ENCODE results near the gene DNAH14. TPM values are rescaled to one million over a fixed set of nuclear protein-coding genes. Genes with fewer than 3 reads are reported as not detected.
"Not testable (repeated sequence)": the region's sequence is repeated elsewhere in the genome, so short reads cannot be mapped to it uniquely, and the experiment has no call there.

DNAH14 gene
- polyA plus RNA-seq, 1 donor from 2014 or later = 0.10 TPM

DNA sequence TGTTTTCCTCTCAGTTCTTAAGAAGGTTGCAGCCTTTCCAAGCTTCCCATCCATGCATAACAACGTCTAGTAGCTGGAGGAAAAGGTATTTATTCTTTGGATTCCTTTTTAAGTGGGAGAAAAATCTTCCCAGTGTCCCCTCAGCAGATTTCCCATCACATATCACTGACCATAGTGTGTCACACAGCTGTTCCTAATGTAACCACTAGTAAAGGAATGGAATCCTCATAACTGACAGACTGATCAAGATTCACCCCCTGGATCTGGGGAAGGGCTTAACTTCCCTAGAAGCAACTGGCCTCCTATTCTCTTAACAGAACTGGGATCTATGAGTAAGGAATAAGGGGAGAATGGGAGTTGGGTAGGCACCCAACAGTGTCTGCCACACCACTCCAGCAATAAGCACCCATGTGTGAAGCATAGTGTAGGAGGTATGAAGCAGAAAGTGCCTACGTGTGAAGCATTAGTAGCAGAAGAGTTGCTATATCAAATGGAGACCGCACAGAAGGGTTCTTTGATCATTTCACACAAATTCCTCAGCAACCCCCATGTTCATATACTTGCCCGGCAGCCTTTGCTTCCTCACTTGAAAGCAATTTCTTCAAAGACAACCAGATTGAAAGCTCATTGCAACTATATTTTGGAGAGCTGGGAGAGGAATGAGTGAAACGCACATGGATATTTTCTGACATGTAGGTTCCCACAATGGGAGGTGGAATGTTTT, 28.2 kb upstream of the DNAH14 start:
- Mint-ChIP-seq H3K27me3 (peaks cover under 1% of the 10 kb centered on the region), H3K36me3 (no peaks in the 10 kb centered on the region), H3K9me3 (peaks cover 0 to 4% (median 2%) of the 10 kb centered on the region in 3 donors), H3K4me3 (no peak overlapping the region), H3K4me1 (no peaks in the 10 kb centered on the region), H3K27ac (no peak overlapping the region)

DNA sequence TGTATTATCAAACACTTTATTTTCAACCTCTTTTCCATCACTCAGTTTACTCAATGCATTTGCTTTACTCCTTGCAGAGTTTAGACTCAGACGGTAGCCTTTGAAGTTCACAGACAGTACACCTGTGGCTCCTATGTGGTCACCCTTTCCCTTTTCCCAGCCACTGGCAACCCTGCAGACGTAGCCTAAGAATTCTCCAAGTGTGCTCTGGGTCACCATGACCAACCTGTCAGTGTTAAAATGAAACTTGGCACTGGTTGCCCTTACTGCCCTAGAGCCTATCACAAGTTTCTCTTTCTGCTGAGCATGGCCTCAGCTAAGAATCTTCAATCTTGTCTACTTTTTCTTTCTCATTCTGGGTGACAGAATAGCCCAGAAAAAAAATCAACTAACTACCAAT, 25.5 kb upstream of the DNAH14 start:
- Mint-ChIP-seq H3K4me3 (no peak overlapping the region), H3K36me3 (no peaks in the 10 kb centered on the region), H3K27ac (no peak overlapping the region), H3K27me3 (no peaks in the 10 kb centered on the region), H3K4me1 (no peaks in the 10 kb centered on the region), H3K9me3 (peaks cover 2 to 4% (median 4%) of the 10 kb centered on the region in 3 donors)

DNA sequence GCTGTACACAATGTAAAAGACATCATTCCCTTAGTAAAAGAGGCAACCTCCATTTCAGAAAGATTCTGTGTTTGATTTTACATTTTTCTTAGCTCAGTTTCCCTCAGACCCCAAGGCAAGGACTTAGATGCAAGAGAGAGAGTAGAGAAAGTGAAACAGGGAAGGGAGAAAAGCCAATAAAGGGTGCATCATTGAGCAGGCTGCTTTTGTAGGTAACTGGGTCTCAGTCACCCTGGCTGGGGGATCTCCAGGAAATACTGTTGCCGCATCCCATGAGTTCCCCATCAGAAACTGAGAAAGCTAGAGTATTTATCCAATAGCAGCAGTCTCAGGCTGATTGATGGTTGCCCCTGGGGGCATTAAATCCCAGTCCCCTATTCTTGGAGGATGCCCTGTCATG, 23.1 kb upstream of the DNAH14 start:
- Mint-ChIP-seq H3K27ac (no peak overlapping the region), H3K9me3 (peaks cover 0 to 11% (median 9%) of the 10 kb centered on the region in 3 donors), H3K4me3 (no peak overlapping the region), H3K36me3 (peaks cover 2% of the 10 kb centered on the region), H3K27me3 (no peaks in the 10 kb centered on the region), H3K4me1 (no peaks in the 10 kb centered on the region)

DNA sequence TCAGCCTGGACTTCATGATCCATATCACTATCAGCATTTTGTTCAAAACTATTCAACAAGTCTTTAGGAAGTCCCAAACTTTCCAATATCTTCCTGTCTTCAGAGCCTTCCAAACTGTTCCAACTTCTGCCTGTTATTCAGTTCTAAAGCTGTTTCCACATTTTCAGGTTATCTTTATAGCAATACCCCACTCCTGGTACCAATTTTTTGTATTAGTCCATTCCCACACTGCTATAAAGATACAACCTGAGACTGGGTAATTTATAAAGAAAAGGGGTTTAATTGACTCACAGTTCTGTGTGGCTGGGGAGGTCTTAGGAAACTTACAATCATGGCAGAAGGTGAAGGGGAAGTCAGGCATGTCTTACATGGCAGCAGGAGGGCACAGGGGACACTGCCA, 18.3 kb upstream of the DNAH14 start:
- no peak overlapping the region for H3K27ac Mint-ChIP-seq
- H3K9me3 Mint-ChIP-seq = peaks cover 6 to 31% (median 15%) of the 10 kb centered on the region in 3 donors
- H3K27me3 Mint-ChIP-seq = no peaks in the 10 kb centered on the region
- H3K36me3 Mint-ChIP-seq = peaks cover 2% of the 10 kb centered on the region
- peak overlapping the region in 1 of 4 donors; percentile 60 for H3K4me3 Mint-ChIP-seq
- H3K4me1 Mint-ChIP-seq = no peaks in the 10 kb centered on the region

DNA sequence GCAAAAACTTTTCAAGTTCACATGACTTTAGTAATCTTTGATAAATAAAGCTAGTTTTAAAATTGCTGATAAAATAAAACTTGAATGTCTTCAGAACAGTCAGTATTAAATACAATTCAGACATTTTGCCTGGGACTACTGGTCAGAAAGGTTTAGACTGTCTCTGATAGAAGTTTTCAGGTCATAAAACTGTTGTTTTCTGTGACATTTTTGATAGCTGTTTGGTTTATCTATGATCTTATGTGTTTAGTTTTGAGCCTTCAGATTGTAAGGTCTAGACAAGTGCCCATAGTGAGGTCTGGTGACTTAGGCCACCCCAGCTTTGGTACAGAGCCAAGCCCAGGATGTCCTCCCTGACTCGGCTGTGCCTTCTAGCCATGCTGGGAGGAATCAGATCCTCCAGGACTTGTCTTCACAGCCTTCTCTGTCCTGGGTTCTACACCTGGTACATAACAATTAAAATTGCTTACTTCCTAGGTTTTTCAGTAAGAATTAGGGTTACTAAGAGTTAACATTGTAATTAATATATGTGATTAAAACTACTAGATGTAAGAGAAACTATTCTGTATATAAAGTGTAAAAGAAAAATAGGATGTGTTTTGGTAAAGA, 15.1 kb upstream of the DNAH14 start:
- peaks cover 0 to 2% (median 0%) of the 10 kb centered on the region in 3 donors for H3K4me1 Mint-ChIP-seq
- no peak overlapping the region for H3K27ac Mint-ChIP-seq
- peaks cover 6 to 26% (median 16%) of the 10 kb centered on the region in 3 donors for H3K9me3 Mint-ChIP-seq
- H3K36me3 Mint-ChIP-seq = peaks cover 2% of the 10 kb centered on the region
- no peak overlapping the region for H3K4me3 Mint-ChIP-seq
- H3K27me3 Mint-ChIP-seq = no peaks in the 10 kb centered on the region

DNA sequence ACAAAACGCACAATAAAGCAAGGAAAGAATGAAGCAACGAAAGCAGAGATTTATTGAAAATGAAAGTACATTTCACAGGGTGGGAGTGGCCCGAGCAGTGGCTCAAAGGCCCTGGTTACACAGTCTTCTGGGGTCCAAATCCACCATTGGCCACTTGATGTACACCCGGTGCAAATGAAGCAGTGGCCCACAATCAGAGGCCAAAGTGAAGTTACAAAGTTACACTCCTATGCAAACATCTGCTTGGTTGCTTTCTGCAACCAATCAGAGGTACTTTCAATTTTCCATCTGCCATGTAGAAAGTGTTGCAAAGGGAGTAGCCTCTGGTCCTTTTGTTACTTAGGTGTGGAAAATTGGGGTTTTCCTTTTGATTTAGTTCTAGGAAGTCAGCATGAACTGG, 10.0 kb upstream of the DNAH14 start:
- peaks cover 0 to 8% (median under 1%) of the 10 kb centered on the region in 3 donors for H3K9me3 Mint-ChIP-seq
- H3K4me1 Mint-ChIP-seq = peaks cover 0 to 2% (median 0%) of the 10 kb centered on the region in 3 donors
- no peak overlapping the region for H3K27ac Mint-ChIP-seq
- no peaks in the 10 kb centered on the region for H3K36me3 Mint-ChIP-seq
- H3K27me3 Mint-ChIP-seq = no peaks in the 10 kb centered on the region
- H3K4me3 Mint-ChIP-seq = no peak overlapping the region

DNA sequence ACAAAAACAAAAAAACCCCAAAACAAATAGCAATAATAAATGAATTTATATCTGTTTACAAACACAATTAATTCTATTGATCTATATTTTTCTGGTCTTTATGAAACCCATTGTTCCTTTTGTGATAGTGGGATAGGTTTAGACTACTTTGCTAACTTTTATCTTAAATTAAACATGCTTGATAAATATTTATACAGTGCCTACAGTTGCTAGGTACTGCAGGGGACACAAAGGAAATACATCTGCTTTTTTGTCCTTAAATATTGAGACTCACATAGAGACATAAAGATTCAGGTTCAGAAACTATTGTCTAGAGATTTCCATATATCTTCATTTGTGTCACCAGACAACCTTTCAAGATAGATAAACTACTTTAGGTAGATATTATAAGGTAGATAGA, 8.5 kb upstream of the DNAH14 start:
- peaks cover 0 to 2% (median 0%) of the 10 kb centered on the region in 3 donors for H3K4me1 Mint-ChIP-seq
- H3K27me3 Mint-ChIP-seq = no peaks in the 10 kb centered on the region
- no peak overlapping the region for H3K27ac Mint-ChIP-seq
- H3K4me3 Mint-ChIP-seq = no peak overlapping the region
- no peaks in the 10 kb centered on the region for H3K36me3 Mint-ChIP-seq
- H3K9me3 Mint-ChIP-seq = peaks cover 0 to 5% (median 0%) of the 10 kb centered on the region in 3 donors

DNA sequence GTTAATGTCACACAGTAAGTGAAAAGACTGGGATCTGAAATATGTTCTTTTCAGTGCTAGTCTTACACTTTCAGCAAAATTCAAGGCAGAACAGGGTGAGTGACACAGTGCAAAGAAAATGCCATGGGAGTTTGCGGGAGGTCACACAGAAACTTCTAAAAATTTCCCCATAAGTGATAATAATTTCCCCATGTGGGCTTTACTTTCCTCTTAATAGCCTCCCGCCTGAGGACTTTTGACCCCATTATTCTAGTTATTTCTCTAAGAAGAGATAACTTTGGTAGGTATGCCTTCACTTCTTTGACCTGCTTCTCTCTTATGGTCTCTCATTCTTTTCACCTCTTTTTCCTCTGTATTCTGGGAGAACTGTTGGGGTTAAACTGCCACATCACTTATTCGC, 8.1 kb upstream of the DNAH14 start:
- Mint-ChIP-seq H3K27ac (no peak overlapping the region), H3K36me3 (no peaks in the 10 kb centered on the region), H3K9me3 (peaks cover 0 to 5% (median 0%) of the 10 kb centered on the region in 3 donors), H3K4me1 (peaks cover 0 to 2% (median 0%) of the 10 kb centered on the region in 3 donors), H3K4me3 (no peak overlapping the region), H3K27me3 (no peaks in the 10 kb centered on the region)

DNA sequence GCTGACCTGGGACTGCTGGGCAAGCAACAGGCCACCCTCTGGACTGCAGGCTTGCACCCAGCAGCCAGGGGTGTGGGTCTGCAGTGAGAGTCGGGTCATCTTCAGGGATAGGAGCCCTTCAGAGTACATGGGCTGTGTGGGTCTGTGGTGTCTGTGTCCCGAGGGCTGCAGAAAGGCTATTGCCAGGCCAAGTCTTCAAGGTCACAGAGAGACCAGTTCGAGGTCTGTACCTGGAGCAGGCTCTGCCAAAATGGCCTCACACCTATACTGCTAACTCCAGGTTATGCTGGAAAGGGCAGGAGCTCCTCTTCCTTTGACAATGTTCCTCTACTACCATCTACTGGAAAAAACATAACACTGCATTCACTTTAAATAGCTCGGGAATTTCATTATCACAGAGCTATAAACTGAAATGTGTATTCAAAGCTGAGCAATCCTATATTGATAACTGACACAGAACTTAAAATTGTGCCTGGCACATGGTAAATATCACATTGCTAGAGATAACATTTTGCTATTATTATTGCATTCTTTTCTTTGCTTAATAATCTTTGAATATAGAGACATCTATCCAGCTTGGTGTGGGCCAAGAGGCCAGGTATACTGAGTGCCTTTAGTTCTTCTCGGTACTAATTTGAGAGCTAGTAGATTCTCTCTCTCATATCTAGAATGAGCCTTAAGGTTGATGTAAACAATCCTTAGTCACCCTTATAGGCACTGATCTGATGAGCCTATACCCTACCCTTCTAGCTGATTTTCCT, 6.9 kb upstream of the DNAH14 start:
- H3K27ac Mint-ChIP-seq = no peak overlapping the region
- no peaks in the 10 kb centered on the region for H3K36me3 Mint-ChIP-seq
- peaks cover 0 to 2% (median 0%) of the 10 kb centered on the region in 3 donors for H3K4me1 Mint-ChIP-seq
- peaks cover under 1% of the 10 kb centered on the region for H3K27me3 Mint-ChIP-seq
- peaks cover under 1 to 5% (median 4%) of the 10 kb centered on the region in 3 donors for H3K9me3 Mint-ChIP-seq
- H3K4me3 Mint-ChIP-seq = no peak overlapping the region

DNA sequence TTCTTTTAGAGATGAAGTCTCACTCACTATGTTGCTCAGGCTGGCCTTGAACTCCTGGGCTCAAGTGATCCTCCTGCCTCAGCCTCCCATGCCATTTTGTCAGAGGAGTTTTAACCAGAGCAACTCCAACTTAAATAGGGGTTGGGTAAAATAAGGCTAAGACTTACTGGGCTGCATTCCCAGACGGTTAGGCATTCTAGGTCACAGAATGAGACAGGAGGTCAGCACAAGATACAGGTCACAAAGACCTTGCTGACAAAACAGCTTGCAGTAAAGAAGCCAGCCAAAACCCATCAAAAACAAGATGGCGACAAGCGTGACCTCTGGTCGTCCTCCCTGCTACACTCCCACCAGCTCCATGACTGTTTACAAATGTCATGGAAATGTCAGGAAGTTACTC, 5.7 kb upstream of the DNAH14 start:
- H3K27me3 Mint-ChIP-seq = peaks cover 4% of the 10 kb centered on the region
- no peak overlapping the region for H3K4me3 Mint-ChIP-seq

DNA sequence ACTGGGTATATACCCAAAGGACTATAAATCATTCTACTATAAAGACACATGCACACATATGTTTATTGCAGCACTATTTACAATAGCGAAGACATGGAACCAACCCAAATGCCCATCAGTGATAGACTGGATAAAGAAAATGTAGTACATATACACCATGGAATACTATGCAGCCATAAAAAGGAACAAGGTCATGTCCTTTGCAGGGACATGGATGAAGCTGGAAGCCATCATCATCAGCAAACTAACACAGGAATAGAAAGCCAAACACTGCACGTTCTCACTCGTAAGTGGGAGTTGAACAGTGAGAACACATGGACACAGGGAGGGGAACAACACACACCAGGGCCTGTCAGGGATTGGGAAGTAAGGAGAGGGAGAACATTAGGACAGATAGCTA, 1.8 kb upstream of the DNAH14 start:
- peaks cover 5 to 15% (median 15%) of the 10 kb centered on the region in 3 donors for H3K9me3 Mint-ChIP-seq
- peaks cover 14% of the 10 kb centered on the region for H3K27me3 Mint-ChIP-seq
- H3K36me3 Mint-ChIP-seq, H3K4me1 Mint-ChIP-seq, H3K27ac Mint-ChIP-seq: not testable (repeated sequence)
- H3K4me3 Mint-ChIP-seq = peak overlapping the region in 1 of 4 donors; percentile 79

More for the DNA sequence above, 5.7 kb upstream of the DNAH14 start:
- H3K9me3 Mint-ChIP-seq = peaks cover 0 to 7% (median 3%) of the 10 kb centered on the region in 3 donors
- H3K27ac Mint-ChIP-seq = no peak overlapping the region
- peaks cover 0 to 2% (median 0%) of the 10 kb centered on the region in 3 donors for H3K4me1 Mint-ChIP-seq
- H3K36me3 Mint-ChIP-seq = no peaks in the 10 kb centered on the region

DNA sequence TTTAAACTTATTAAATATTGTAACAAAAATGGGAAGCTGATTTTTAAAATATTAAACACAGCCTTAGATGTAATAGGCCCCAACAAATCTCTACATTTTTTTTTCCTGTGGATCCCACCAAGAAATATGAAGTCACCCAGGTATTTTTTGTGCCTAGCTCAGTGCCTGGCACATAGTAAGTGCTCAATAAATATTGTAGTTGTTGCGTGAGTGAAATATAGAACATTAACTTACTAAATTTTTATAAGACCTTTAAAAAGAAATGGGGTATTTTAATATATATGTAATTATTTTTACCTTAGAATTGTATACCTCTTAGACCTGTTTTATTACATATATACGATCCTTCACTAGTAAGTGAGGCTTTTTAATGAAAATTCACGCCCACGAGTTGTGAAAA, 569 bp upstream of the DNAH14 start:
- no peaks in the 10 kb centered on the region for H3K36me3 Mint-ChIP-seq
- no peak overlapping the region for H3K27ac Mint-ChIP-seq
- H3K27me3 Mint-ChIP-seq = peaks cover 14% of the 10 kb centered on the region
- peaks cover 0 to 2% (median 0%) of the 10 kb centered on the region in 3 donors for H3K4me1 Mint-ChIP-seq
- H3K4me3 Mint-ChIP-seq = peak overlapping the region in 1 of 4 donors; percentile 55
- peaks cover 6 to 27% (median 23%) of the 10 kb centered on the region in 3 donors for H3K9me3 Mint-ChIP-seq

DNA sequence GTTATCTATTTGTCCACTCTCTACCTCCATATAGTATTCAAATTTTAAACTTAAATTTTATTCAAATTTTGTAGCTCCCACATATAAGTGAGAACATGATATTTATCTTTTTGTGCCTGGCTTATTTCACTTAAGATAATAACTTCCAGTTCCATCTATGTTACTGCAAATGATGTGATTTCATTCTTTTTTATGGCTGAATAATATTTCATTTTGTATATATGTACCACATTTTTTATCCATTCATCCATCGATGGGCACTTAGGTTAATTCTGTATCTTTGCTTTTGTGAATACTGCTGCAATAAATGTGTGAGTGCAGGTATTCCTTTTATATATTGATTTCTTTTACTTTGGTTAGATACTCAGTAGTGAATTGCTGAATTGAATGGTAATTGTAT, 2.1 kb downstream of the DNAH14 start:
- Mint-ChIP-seq H3K9me3 (peaks cover 10 to 40% (median 37%) of the 10 kb centered on the region in 3 donors), H3K4me1 (peaks cover 0 to 2% (median 0%) of the 10 kb centered on the region in 3 donors), H3K27ac (no peak overlapping the region), H3K4me3 (no peak overlapping the region), H3K36me3 (peaks cover 2% of the 10 kb centered on the region), H3K27me3 (peaks cover 14% of the 10 kb centered on the region)

DNA sequence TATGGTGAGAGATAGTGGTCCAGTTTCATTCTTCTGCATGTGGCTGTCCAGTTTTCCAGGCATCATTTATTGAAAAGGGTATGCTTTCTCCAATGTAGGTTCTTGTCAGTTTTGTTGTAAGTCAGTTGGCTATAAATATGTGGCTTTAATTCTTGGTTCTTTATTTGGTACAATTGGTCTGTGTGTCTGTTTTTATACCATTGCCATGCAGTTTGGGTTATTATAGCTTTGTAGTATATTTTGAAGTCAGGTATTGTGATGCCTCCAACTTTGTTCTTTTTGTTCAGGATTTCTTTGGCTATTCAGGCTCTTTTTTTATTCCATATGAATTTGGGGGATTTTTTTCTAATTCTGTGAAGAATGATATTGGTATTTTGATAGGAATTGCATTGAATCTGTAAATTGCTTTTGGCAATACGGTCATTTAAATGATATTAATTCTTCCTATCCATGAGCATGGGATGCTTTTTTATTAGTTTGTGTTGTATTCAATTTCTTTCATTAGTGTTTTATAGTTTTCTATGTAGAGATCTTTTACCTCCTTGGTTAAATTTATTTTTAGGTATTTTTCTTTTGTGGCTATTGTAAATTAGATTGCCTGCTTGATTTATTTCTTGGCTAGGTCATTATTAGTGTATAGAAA, 3.3 kb downstream of the DNAH14 start:
- Mint-ChIP-seq H3K27me3 (peaks cover 12% of the 10 kb centered on the region), H3K4me1 (peaks cover 0 to 2% (median 0%) of the 10 kb centered on the region in 3 donors), H3K27ac (no peak overlapping the region), H3K4me3 (no peak overlapping the region), H3K36me3 (peaks cover 2% of the 10 kb centered on the region), H3K9me3 (peaks cover 8 to 37% (median 35%) of the 10 kb centered on the region in 3 donors)

DNA sequence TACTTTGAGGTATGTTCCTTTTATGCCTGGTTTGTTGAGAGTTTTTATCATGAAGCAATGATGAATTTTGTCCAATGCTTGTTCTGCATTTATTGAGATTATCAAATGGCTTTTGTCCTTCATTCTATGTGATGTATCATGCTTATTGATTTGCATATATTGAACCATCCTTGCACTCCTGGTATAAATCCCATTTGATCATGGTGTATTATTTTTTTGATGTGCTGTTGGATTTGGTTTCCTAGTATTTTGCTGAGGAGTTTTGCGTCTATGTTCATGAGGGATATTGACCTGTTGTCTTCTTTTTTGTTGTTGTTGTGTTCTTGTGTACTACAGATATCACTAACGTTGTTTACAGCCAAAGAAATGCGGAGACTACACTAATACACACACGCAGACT, 4.1 kb downstream of the DNAH14 start:
- H3K27ac Mint-ChIP-seq = no peak overlapping the region
- peaks cover 2% of the 10 kb centered on the region for H3K36me3 Mint-ChIP-seq
- peaks cover 0 to 2% (median 0%) of the 10 kb centered on the region in 3 donors for H3K4me1 Mint-ChIP-seq
- H3K4me3 Mint-ChIP-seq = no peak overlapping the region
- H3K9me3 Mint-ChIP-seq = peaks cover 9 to 37% (median 34%) of the 10 kb centered on the region in 3 donors
- peaks cover 10% of the 10 kb centered on the region for H3K27me3 Mint-ChIP-seq
